GM19239 (cell line): ENCODE data around the gene STAG2.
"Not testable (repeated sequence)": the region's sequence is repeated elsewhere in the genome, so short reads cannot be mapped to it uniquely, and the experiment has no call there.

Source experiments
- DNase-seq: peaks from one replicate; pipeline ENCODE4 v3.0.0; 2011; ENCODE audit warnings: low spot score; ENCODE audit not compliant: insufficient read length
- FAIRE-seq: peaks from 2 replicates; lab custom pipeline; 2011; peaks lifted over from hg19 to GRCh38; lab: Jason Lieb, UNC

STAG2 gene

DNA sequence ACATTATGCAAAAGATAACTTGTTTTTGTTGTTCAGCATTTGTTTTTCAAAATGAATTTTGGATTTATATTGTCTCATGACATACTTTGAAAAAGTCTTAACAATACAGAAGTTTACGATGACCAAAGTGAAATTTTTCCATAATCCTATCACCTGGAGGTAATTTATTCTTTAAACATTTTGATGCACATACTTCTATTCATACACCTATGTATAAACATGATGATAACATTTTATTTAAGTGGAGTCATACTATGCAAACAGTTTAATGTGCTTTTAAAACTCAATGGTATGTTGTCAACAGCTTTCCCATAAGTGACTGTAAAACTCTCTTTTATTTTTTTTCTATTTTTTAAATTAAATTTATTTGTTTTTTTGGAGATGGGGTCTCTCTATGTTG is 65.0 kb downstream of the STAG2 start:
- FAIRE-seq = no peak
- no peak for DNase-seq

DNA sequence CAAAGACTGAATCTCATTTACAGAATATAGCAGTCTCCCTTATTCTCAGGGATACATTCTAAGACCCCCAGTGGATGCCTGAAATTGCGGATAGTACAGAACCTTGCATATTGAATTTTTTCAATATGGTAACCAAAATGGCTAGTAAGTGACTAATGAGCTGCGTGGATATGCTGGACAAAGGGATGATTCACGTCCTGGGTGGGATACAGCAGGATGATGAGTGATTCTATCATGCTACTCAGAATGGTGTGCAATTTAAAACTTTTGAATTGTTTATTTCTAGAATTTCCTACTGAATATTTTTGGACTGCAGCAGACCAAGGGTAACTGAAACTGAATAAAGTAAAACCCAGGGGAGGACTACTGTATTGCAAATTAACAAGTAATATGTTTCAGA is 66.7 kb downstream of the STAG2 start:
- DNase-seq (no peak), FAIRE-seq (no peak)

GRCh38 chrX:124030520-124030919 is 69.0 kb downstream of the STAG2 start:
- FAIRE-seq = peak; percentile 93
- no peak for DNase-seq

GRCh38 chrX:124033821-124034220 is 72.3 kb downstream of the STAG2 start:
- no peak for DNase-seq
- no peak for FAIRE-seq

DNA sequence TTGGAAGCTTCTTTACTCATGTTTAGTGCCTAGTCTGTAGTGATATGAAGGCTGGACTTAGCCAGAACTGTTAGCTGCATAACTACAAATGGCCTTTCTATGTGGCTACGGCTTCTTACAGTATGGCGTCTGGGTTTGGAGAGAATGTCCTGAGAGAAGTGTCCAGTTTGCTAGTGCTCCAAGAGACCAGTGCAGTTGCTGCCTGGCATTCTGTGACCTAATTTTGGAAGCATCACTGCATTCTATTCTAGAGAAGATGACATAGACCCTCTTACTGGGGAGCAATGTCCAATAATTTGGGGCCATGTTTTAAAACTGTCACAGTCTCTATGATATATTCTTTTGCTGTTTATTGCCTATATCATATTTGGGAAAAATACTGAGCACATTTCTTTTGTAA is 74.2 kb downstream of the STAG2 start:
- no peak for DNase-seq
- no peak for FAIRE-seq

- FAIRE-seq = no peak
- no peak for DNase-seq
These were observed 80.5 kb downstream of the STAG2 start for GRCh38 chrX:124042042-124042441.

DNA sequence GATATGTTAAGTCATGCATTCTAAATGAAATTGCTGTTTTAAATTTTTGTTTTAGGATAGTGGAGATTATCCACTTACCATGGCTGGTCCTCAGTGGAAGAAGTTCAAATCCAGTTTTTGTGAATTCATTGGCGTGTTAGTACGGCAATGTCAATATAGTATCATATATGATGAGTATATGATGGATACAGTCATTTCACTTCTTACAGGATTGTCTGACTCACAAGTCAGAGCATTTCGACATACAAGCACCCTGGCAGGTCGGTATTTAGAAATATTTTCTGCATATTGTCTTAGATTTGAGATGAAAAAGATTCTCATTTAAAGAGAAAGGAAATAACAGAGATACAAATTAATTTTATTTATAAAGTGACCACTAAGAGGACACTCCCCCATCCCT is 83.6 kb downstream of the STAG2 start:
- FAIRE-seq (no peak), DNase-seq (no peak)

- not testable (repeated sequence) for FAIRE-seq
These were observed 122.9 kb downstream of the STAG2 start for GRCh38 chrX:124084417-124084816.

GRCh38 chrX:124085063-124085462 is 123.6 kb downstream of the STAG2 start:
- no peak for FAIRE-seq
- no peak for DNase-seq

More at GRCh38 chrX:124084417-124084816, 122.9 kb downstream of the STAG2 start:
- not testable (repeated sequence) for DNase-seq

DNA sequence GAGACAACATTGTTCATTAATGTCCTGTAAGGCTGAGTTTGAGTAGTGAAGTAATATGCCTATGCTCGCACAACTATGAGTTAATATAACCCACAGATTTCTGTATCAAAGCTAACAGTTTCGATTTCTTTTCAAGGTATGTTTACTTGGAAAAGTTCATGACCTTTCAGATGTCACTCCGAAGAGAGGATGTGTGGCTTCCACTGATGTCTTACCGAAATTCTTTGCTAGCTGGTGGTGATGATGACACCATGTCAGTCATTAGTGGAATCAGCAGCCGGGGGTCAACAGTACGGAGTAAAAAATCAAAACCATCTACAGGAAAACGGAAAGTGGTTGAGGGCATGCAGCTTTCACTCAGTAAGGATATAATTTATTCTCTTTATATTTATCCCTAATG is 124.9 kb downstream of the STAG2 start:
- no peak for FAIRE-seq
- no peak for DNase-seq

DNA sequence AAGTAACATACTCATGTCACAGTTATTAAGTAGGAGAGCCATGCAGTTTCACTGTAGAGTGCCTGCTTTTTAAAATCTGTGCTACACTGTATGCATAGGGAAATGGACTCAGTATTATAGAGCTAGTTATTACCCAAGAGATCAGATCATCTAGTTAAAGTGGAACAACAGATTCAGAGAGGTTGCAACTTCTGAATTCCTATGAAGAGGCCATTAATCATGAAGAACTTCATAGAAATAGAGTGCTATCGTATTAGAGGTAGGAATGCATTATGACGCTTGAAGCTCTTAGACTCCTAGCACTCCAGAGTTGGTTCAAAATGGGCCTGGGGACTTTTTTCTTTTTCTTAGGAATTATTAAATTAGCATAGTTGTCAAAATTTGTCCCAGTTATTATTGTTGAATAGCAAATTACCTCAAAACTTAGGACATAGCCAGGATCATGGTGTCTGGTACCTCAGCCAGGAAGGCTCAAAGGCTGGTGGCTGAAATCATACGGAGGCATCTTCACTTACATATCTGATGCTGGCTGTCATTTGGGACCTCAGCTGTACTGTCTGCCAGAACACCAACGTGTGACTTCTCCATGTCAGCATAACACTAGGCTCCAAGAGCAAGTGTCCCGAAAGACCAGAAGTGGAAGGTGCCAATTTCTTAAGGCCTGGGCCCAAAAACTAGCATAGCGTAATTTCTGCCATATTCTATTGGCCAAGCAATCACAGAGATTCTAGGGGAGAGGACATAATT is 125.7 kb downstream of the STAG2 start:
- DNase-seq = no peak

GRCh38 chrX:124093222-124093621 is 131.7 kb downstream of the STAG2 start:
- no peak for FAIRE-seq
- DNase-seq = no peak

More for the DNA sequence above, 125.7 kb downstream of the STAG2 start:
- no peak for FAIRE-seq

DNA sequence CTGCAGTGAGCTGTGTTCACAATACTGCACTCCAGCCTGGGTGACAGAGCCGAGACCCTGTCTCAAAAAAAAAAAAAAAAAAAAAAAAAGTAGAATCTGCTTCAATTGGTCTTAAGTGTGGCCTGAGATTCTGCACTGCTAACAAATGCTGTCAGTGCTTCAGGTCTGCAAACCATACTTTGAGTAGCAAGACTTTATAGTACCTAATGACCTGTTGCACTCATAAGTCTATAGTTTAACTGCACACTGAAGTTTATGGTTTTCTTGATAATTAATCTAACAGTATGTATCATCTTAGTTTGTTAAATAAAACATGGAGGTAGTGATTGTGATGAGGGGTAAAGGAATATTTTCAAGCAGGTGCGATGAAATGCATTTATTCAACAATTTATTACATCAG is 135.6 kb downstream of the STAG2 start:
- no peak for FAIRE-seq
- no peak for DNase-seq

- DNase-seq (no peak), FAIRE-seq (no peak)
These were observed 136.6 kb downstream of the STAG2 start for GRCh38 chrX:124098089-124098488.

DNA sequence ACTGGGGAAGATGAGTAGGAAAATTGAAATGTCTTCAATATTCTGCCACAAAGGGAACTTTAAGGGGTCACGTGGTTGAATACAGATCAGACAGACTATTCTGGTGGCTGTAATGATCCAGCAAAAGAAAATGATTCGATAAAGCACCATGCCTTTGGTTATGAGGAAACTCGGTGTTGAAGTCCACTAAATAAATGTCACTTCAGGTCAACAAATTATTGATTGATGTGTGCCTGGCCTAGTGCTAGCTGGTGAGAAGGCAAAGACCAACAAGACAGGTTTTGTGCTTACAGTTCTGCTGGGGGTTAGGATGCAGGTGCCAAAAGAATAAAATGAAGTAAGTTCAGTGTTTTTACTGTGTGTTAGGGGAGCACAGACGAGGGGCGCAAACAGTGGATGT is 142.5 kb downstream of the STAG2 start:
- no peak for FAIRE-seq

GRCh38 chrX:124104512-124104911 is 143.0 kb downstream of the STAG2 start:
- DNase-seq, FAIRE-seq: not testable (repeated sequence)

More for the DNA sequence above, 142.5 kb downstream of the STAG2 start:
- no peak for DNase-seq

DNA sequence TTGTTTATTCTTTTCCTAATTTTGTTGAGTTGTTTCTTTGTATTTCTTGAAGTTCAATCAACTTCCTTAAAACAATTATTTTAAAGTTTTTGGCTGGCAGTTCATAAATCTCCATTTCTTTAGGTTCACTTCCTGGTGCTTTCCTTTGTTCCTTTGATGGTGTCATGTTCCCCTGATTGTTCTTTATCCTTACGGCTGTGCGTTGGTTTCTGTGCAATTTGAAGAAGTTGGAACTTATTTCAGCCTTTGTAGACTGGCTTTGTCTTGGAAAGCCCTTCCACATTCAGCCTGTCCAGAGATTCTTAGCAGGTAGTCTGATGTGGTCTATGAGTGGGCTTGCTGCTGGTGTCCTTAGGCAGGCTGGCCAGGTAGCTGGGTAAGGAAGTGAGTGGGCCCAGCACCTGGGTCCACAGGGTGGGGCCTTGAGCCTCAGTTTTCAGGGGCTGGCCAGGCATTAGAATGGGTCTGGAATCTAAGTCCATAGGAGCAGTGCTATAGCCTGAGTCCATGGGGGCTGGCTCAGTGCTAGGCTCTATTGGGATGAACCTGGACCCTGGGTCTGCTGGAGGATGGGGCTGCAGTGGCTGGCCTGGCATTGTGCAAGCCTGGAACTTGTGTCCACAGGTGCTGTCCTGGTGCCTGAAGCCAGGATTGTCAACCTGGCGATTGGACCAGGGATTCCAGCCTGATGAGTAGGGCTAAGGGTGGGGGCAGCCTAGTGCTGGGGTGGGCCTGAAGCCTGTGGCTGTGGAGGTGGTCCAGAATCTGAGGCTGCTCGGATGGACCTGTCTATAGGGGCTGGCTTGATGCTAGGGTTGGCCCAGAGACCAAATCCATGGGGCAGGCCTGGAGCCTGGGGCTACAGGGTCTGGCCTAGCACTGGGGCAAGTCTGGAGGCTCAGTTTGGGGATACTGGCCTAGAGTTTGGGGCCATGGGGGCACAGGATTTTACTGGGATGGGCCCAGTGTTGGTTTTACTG is 152.4 kb downstream of the STAG2 start:
- DNase-seq = no peak
- FAIRE-seq = no peak

GRCh38 chrX:124117325-124117724 is 155.8 kb downstream of the STAG2 start:
- FAIRE-seq = peak; percentile 75
- no peak for DNase-seq

DNA sequence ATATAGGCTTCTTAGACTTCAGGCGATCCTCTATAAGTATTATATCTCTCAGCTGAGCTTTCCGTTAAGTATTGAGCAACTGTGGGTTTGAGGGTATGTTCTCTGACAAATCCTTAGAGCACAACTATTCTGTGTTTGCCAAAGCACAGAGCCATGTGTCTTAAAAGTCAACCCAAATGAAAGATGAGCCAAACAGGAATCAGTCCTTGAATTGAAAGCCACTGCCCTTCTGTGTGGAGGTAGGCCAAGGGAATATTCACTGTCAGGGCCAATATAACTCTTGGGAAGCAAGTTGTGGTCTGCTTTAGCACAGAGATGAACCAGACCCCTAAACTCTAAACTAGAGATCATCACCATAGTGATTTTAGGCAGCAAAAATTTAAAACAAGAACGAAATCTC is 164.0 kb downstream of the STAG2 start:
- no peak for DNase-seq
- no peak for FAIRE-seq

DNA sequence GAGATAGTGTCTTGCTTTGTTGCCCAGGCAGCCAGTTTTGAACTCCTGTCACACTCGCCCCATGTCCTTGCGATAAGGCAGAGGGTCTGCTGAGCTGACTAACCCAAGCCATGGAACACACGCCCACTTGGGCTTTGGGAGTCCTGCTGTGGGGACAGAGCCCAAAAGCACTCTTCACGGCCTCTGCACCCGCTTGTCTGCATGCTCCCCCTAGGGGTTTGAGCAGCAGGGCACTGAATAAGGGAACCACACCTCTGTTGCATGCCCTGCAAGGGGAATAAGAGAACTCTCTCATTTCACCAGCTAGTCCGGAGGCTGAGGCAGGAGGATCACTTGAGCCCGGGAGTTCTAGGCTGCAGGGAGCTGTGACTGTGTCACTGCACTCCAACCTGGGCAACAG is 166.0 kb downstream of the STAG2 start:
- DNase-seq = no peak
- no peak for FAIRE-seq

DNA sequence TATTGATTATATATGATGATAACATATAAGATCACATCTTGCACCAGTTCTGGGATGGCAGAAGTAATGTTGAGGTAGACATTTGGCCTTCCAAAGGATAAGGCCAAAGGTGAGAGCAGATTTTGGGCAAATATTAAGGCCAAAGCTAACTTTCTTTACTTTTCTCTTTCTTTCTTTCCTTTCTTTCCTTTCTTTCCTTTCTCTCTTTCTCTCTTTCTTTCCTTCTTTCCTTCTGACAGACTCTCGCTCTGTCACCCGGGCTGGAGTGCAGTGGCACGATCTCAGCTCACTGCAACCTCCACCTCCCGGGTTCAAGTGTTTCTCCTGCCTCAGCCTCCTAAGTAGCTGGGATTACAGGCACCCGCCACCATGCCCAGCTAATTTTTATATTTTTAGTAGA is 170.9 kb downstream of the STAG2 start:
- not testable (repeated sequence) for FAIRE-seq, DNase-seq
